Upper lobe of right lung (tissue), 1 donor: Measurements from ENCODE around the gene PEX1. TPM values are rescaled to one million over a fixed set of nuclear protein-coding genes. Genes with fewer than 3 reads are reported as not detected.

Experiments used
- total RNA-seq: library from RNA; stranded (reverse); fragmentation: NEBNext Ultra II Directional; extraction: Animal tissue kit (Norgen Biotek cat#: 25700); gene quantifications from one replicate; pipeline ENCODE4 v1.2.1, GENCODE V29; 2021
- donor health status: DM: no; HTN: yes; CAD: no; lungs with severe emphysema.

PEX1 gene
- total RNA-seq, 1 donor from 2014 or later: 14.2 TPM

Other genes starting within 250 kb of the PEX1 start
- 35.8 TPM for gene GATAD1, start 81.0 kb downstream of the PEX1 start, total RNA-seq
- not detected for gene ERVW-1, start 50.6 kb downstream of the PEX1 start, total RNA-seq
- 13.2 TPM for gene RBM48, start 275 bp upstream of the PEX1 start, total RNA-seq
- 21.2 TPM for gene FAM133B, start 61.9 kb upstream of the PEX1 start, total RNA-seq